Keratinocyte (primary cell): ENCODE measurements around the gene DDTL. TPM values are rescaled to one million over a fixed set of nuclear protein-coding genes. Genes with fewer than 3 reads are reported as not detected.
A peak's percentile ranks its signal among the peaks of the same experiment; 100 is the strongest.
"Not testable (repeated sequence)": the region's sequence is repeated elsewhere in the genome, so short reads cannot be mapped to it uniquely, and the experiment has no call there.

Experiments
- DNase-seq: peaks from one replicate; pipeline ENCODE4 v3.0.0-alpha.2; 2011; ENCODE audit warnings: low read depth, missing footprints, low spot score
- FAIRE-seq: peaks from 2 replicates; lab custom pipeline; 2011; peaks lifted over from hg19 to GRCh38; lab: Jason Lieb, UNC
- H2AFZ ChIP-seq: 2 replicates; pipeline ENCODE4 v1.6.0; 2012; ENCODE audit warnings: low read length, control low read depth, inconsistent platforms; ENCODE audit not compliant: control insufficient read depth
- H3K27ac ChIP-seq: 2 replicates; pipeline ENCODE4 v1.5.1; 2011; ENCODE audit warnings: low read length; ENCODE audit not compliant: control insufficient read depth, insufficient read depth
- H3K27me3 ChIP-seq: 3 replicates; pipeline ENCODE4 v1.6.0; 2011; ENCODE audit warnings: low read length; ENCODE audit not compliant: control insufficient read depth, insufficient read depth; ENCODE audit errors: extremely low read depth
- H3K36me3 ChIP-seq, 2 experiments: 2 replicates in 1 of 2; 3 replicates in 1 of 2; pipeline ENCODE4 v1.5.1; 2011; ENCODE audit warnings: low read length in 2 of 2, mild to moderate bottlenecking in 1 of 2; ENCODE audit not compliant: control insufficient read depth in 2 of 2, insufficient read depth in 2 of 2; ENCODE audit errors: extremely low read depth in 1 of 2
- H3K4me1 ChIP-seq: 3 replicates; pipeline ENCODE4 v1.5.1; 2011; ENCODE audit warnings: low read length; ENCODE audit not compliant: control insufficient read depth, insufficient read depth; ENCODE audit errors: extremely low read depth
- H3K4me2 ChIP-seq: 3 replicates; pipeline ENCODE4 v1.6.0; 2011; ENCODE audit warnings: low read depth, low read length; ENCODE audit not compliant: control insufficient read depth, insufficient read depth; ENCODE audit errors: extremely low read depth
- H3K4me3 ChIP-seq, 3 experiments: fragments of 200-600 bp in 1 of 3; sonication (generic) in 1 of 3; 2 replicates in 2 of 3; 3 replicates in 1 of 3; pipeline ENCODE4 v1.5.1; 2011 to 2016; ENCODE audit warnings: low read length in 3 of 3, mild to moderate bottlenecking in 3 of 3, control low read depth in 2 of 3, inconsistent platforms in 1 of 3, low read depth in 1 of 3, mixed read lengths in 1 of 3, mixed run types in 1 of 3, moderate library complexity in 1 of 3; ENCODE audit not compliant: control insufficient read depth in 2 of 3, insufficient read depth in 2 of 3; ENCODE audit errors: extremely low read depth in 1 of 3
- H3K79me2 ChIP-seq: 2 replicates; pipeline ENCODE4 v1.6.0; 2012; ENCODE audit warnings: low read length; ENCODE audit not compliant: control insufficient read depth, insufficient read depth
- H3K9ac ChIP-seq: 3 replicates; pipeline ENCODE4 v1.6.0; 2011; ENCODE audit warnings: low read length; ENCODE audit not compliant: control insufficient read depth, insufficient read depth; ENCODE audit errors: extremely low read depth
- H3K9me1 ChIP-seq: 3 replicates; pipeline ENCODE4 v1.6.0; 2011; ENCODE audit warnings: low read length; ENCODE audit not compliant: control insufficient read depth, insufficient read depth; ENCODE audit errors: extremely low read depth
- H3K9me3 ChIP-seq: 2 replicates; pipeline ENCODE4 v1.5.1; 2012; ENCODE audit warnings: low read depth, low read length; ENCODE audit not compliant: control insufficient read depth
- H4K20me1 ChIP-seq: 3 replicates; pipeline ENCODE4 v1.6.0; 2011; ENCODE audit warnings: low read length; ENCODE audit not compliant: control insufficient read depth, insufficient read depth; ENCODE audit errors: extremely low read depth
- CTCF ChIP-seq, 3 experiments: IDR thresholded peaks in 1 of 3; conservative IDR thresholded peaks in 1 of 3; optimal IDR thresholded peaks in 1 of 3; 2 replicates in 2 of 3; 3 replicates in 1 of 3; pipeline versions ENCODE3 to v1.5.1; 2011; ENCODE audit warnings: low read length in 3 of 3, mild to moderate bottlenecking in 3 of 3, moderate library complexity in 2 of 3, control low read depth in 1 of 3, inconsistent platforms in 1 of 3; ENCODE audit not compliant: insufficient read depth in 2 of 3; ENCODE audit errors: extremely low read depth in 1 of 3
- dilution Hi-C: fragments of 300-500 bp; cut with MboI; formaldehyde crosslinking; loops from one replicate; pipeline ENCODE4 v1.7.0; 2020; ENCODE audit warnings: low sequenced_read_pairs; ENCODE audit not compliant: extremely low pct_ligation_motif_present
- polyA plus RNA-seq, 5 experiments: library from polyadenylated mRNA; depleted of rRNA in 3 of 5; stranded (reverse) in 3 of 5; stranded (forward) in 1 of 5; unstranded in 1 of 5; fragments of >200 nt; gene quantifications; 1 replicate in 1 of 5; 2 replicates in 3 of 5; 3 replicates in 1 of 5; pipeline versions ENCODE4 v1.2.1 to v1.2.3, GENCODE V29; 2011 to 2012; ENCODE audit warnings: missing spikeins in 2 of 5, low read depth in 1 of 5, low replicate concordance in 1 of 5

Gene DDTL
- polyA plus RNA-seq, 1 donor (not counting 4 experiments of a cell fraction or from before 2014, with no cell fraction given): 0.72 TPM

GRCh38 chr22:23955886-23956285 is 10.8 kb upstream of the DDTL start:
- H3K4me3 ChIP-seq, FAIRE-seq, H3K4me2 ChIP-seq, H3K9me1 ChIP-seq, H3K27ac ChIP-seq, H3K79me2 ChIP-seq, H3K9ac ChIP-seq, H3K4me1 ChIP-seq, dilution Hi-C loops, DNase-seq, H3K36me3 ChIP-seq, H2AFZ ChIP-seq, H3K27me3 ChIP-seq, H4K20me1 ChIP-seq, H3K9me3 ChIP-seq: not testable (repeated sequence)

GRCh38 chr22:23956301-23956900 is 10.3 kb upstream of the DDTL start:
- H3K79me2 ChIP-seq, H3K9me3 ChIP-seq, H2AFZ ChIP-seq, H3K9me1 ChIP-seq, H3K27ac ChIP-seq, DNase-seq, H3K36me3 ChIP-seq, dilution Hi-C loops, H3K4me2 ChIP-seq, H4K20me1 ChIP-seq, H3K27me3 ChIP-seq, H3K4me1 ChIP-seq, H3K4me3 ChIP-seq, H3K9ac ChIP-seq: not testable (repeated sequence)
- peak; percentile 95 for FAIRE-seq
- peak; percentile 50 to 84 (median 71) for TF ChIP-seq CTCF (optimal IDR thresholded peaks at IDR 0.05 in 1 of 3, IDR thresholded peaks at IDR 0.05 in 1 of 3, conservative IDR thresholded peaks at IDR 0.05 in 1 of 3; ENCODE audit: extremely low read depth in 1 of 3, insufficient read depth in 2 of 3, low read length in 3 of 3)

- dilution Hi-C loops, H3K4me1 ChIP-seq, H3K79me2 ChIP-seq, H3K27ac ChIP-seq, H3K36me3 ChIP-seq, H3K4me3 ChIP-seq, H4K20me1 ChIP-seq, H3K9me1 ChIP-seq, H3K27me3 ChIP-seq, H3K9me3 ChIP-seq, H3K9ac ChIP-seq, DNase-seq, H2AFZ ChIP-seq: not testable (repeated sequence)
- peak; percentile 83 for FAIRE-seq
- H3K4me2 ChIP-seq: peak within 1 kb of the TSS; percentile 41
Observed at GRCh38 chr22:23961084-23961771, 5.5 kb upstream of the DDTL start, which contains the start of gene GSTT2B. Gene GSTT2B (minus strand): TSS chr22:23961195. CDS start chr22:23961131, 64 bp downstream.

GRCh38 chr22:23966094-23966493 is 594 bp upstream of the DDTL start:
- H3K27ac ChIP-seq, H3K9me3 ChIP-seq, H3K9me1 ChIP-seq, H3K9ac ChIP-seq, dilution Hi-C loops, H3K27me3 ChIP-seq, H2AFZ ChIP-seq, H3K4me2 ChIP-seq, DNase-seq, H4K20me1 ChIP-seq, FAIRE-seq, H3K4me3 ChIP-seq, H3K4me1 ChIP-seq: not testable (repeated sequence)
- peaks cover 22% of the 10 kb centered on the region for H3K79me2 ChIP-seq
- H3K36me3 ChIP-seq: peaks cover 11 to 17% of the 10 kb centered on the region in 2 experiments
